H1 (cell line): Measurements from ENCODE around the gene KRT76. TPM values are rescaled to one million over a fixed set of nuclear protein-coding genes. Genes with fewer than 3 reads are reported as not detected.

Experiments used
- CTCF ChIA-PET: fragments of 300-600 bp; sonication (Branson Sonifier 250); formaldehyde crosslinking; loops from one replicate; lab custom pipeline; 2021; ENCODE audit not compliant: partially characterized antibody; lab: Charles Lee
- POLR2A ChIA-PET: fragments of 300-600 bp; sonication (Branson Sonifier 250); formaldehyde crosslinking; loops from one replicate; lab custom pipeline; 2021; ENCODE audit warnings: inconsistent platforms; ENCODE audit not compliant: partially characterized antibody; lab: Charles Lee
- DNase-seq, 2 experiments: peaks; one replicate each; pipeline versions ENCODE4 v3.0.0 to v3.0.0-alpha.2; 2010 to 2022; ENCODE audit warnings: low spot score in 2 of 2, low read depth in 1 of 2, mixed read lengths in 1 of 2
- FAIRE-seq: peaks from 2 replicates; lab custom pipeline; 2011; peaks lifted over from hg19 to GRCh38; lab: Jason Lieb, UNC
- H2AFZ ChIP-seq: 2 replicates; pipeline ENCODE4 v1.8.1; 2012; ENCODE audit warnings: low read length, inconsistent platforms
- H2AK5ac ChIP-seq: 2 replicates; pipeline ENCODE4 v1.6.1; 2013; ENCODE audit warnings: low read depth, low read length
- H2BK120ac ChIP-seq: replicated peaks from 2 replicates; pipeline ENCODE3; 2013; ENCODE audit warnings: low read depth, low read length, inconsistent platforms
- H2BK12ac ChIP-seq: 2 replicates; pipeline ENCODE4 v1.6.1; 2013; ENCODE audit warnings: low read depth, low read length
- H2BK15ac ChIP-seq: 2 replicates; pipeline ENCODE4 v1.6.1; 2013; ENCODE audit warnings: low read length
- H2BK20ac ChIP-seq: 2 replicates; pipeline ENCODE4 v1.6.1; 2013; ENCODE audit warnings: low read length
- H2BK5ac ChIP-seq: 2 replicates; pipeline ENCODE4 v1.6.1; 2013; ENCODE audit warnings: low read depth, low read length
- H3K14ac ChIP-seq: 2 replicates; pipeline ENCODE4 v1.6.1; 2013; ENCODE audit warnings: inconsistent platforms; ENCODE audit not compliant: insufficient read length
- H3K18ac ChIP-seq: 2 replicates; pipeline ENCODE4 v1.6.1; 2013; ENCODE audit warnings: low read length; ENCODE audit errors: extremely low read depth
- H3K23ac ChIP-seq: 2 replicates; pipeline ENCODE4 v1.6.1; 2013; ENCODE audit warnings: inconsistent platforms; ENCODE audit not compliant: insufficient read length
- H3K23me2 ChIP-seq: 2 replicates; pipeline ENCODE4 v1.6.1; 2013; ENCODE audit warnings: low read depth, low read length
- H3K27ac ChIP-seq: 2 replicates; pipeline ENCODE4 v1.6.1; 2011; ENCODE audit warnings: low read depth, low read length, inconsistent platforms
- H3K27me3 ChIP-seq, 4 experiments: replicated peaks in 1 of 4; 1 replicate in 1 of 4; 2 replicates in 3 of 4; pipeline versions ENCODE4 v1.6.1 to v1.8.1; 2011 to 2013; ENCODE audit warnings: low read length in 3 of 4, mild to moderate bottlenecking in 3 of 4, inconsistent platforms in 2 of 4, mixed read lengths in 2 of 4, moderate library complexity in 1 of 4; ENCODE audit not compliant: control insufficient read depth in 3 of 4, insufficient read depth in 3 of 4; ENCODE audit errors: extremely low read depth in 1 of 4
- H3K36me3 ChIP-seq, 4 experiments: 2 replicates each; pipeline versions ENCODE4 v1.6.1 to v1.8.1; 2011 to 2013; ENCODE audit warnings: mild to moderate bottlenecking in 4 of 4, low read length in 3 of 4, moderate library complexity in 2 of 4, control low read depth in 1 of 4, inconsistent platforms in 1 of 4; ENCODE audit not compliant: insufficient read depth in 4 of 4, control insufficient read depth in 2 of 4
- H3K4ac ChIP-seq: replicated peaks from 2 replicates; pipeline ENCODE3; 2013; ENCODE audit warnings: low read length, low read depth, mixed read lengths, inconsistent platforms; ENCODE audit not compliant: insufficient read length
- H3K4me1 ChIP-seq, 4 experiments: replicated peaks in 1 of 4; 1 replicate in 1 of 4; 2 replicates in 3 of 4; pipeline versions ENCODE4 v1.6.1 to v1.8.1; 2011 to 2013; ENCODE audit warnings: low read length in 3 of 4, inconsistent platforms in 2 of 4, mixed read lengths in 1 of 4; ENCODE audit not compliant: insufficient read depth in 4 of 4, control insufficient read depth in 3 of 4
- H3K4me2 ChIP-seq, 2 experiments: 2 replicates each; pipeline versions ENCODE4 v1.6.1 to v1.8.1; 2011 to 2013; ENCODE audit warnings: low read depth in 2 of 2, low read length in 2 of 2, control low read depth in 1 of 2, inconsistent platforms in 1 of 2, mild to moderate bottlenecking in 1 of 2; ENCODE audit not compliant: insufficient read depth in 1 of 2
- H3K4me3 ChIP-seq, 4 experiments: fragments of 200-600, 300-600 bp in 1 of 4; sonication (generic), shearing (Covaris generic), sonication (Bioruptor Twin) in 1 of 4; 2 replicates each; pipeline versions ENCODE4 v1.5.1 to v1.8.1; 2011 to 2016; ENCODE audit warnings: low read length in 4 of 4, low read depth in 3 of 4, control low read depth in 2 of 4, inconsistent platforms in 2 of 4, mild to moderate bottlenecking in 2 of 4, mixed read lengths in 1 of 4, moderate library complexity in 1 of 4; ENCODE audit not compliant: insufficient read depth in 2 of 4; ENCODE audit errors: extremely low read depth in 1 of 4
- H3K56ac ChIP-seq: replicated peaks from 2 replicates; pipeline ENCODE3; 2013; ENCODE audit warnings: low read depth, mild to moderate bottlenecking, mixed read lengths, low read length, inconsistent platforms; ENCODE audit not compliant: insufficient read length
- H3K79me1 ChIP-seq: 2 replicates; pipeline ENCODE4 v1.6.1; 2013; ENCODE audit warnings: low read depth, low read length, control low read depth
- H3K79me2 ChIP-seq, 2 experiments: 2 replicates each; pipeline versions ENCODE4 v1.6.1 to v1.8.1; 2012 to 2013; ENCODE audit warnings: low read length in 2 of 2, mild to moderate bottlenecking in 2 of 2, inconsistent platforms in 1 of 2; ENCODE audit not compliant: insufficient read depth in 2 of 2, control insufficient read depth in 1 of 2
- H3K9ac ChIP-seq, 4 experiments: replicated peaks in 1 of 4; 1 replicate in 1 of 4; 2 replicates in 3 of 4; pipeline versions ENCODE4 v1.6.1 to v1.8.1; 2011 to 2013; ENCODE audit warnings: low read depth in 3 of 4, low read length in 3 of 4, control low read depth in 2 of 4, mild to moderate bottlenecking in 2 of 4, moderate library complexity in 2 of 4, inconsistent platforms in 1 of 4; ENCODE audit errors: extremely low read depth in 1 of 4
- H3K9me3 ChIP-seq, 2 experiments: 2 replicates each; pipeline versions ENCODE4 v1.6.1 to v1.8.1; 2012 to 2013; ENCODE audit warnings: mild to moderate bottlenecking in 2 of 2, moderate library complexity in 2 of 2, control low read depth in 1 of 2, inconsistent platforms in 1 of 2, low read depth in 1 of 2, low read length in 1 of 2, mixed read lengths in 1 of 2; ENCODE audit not compliant: insufficient read depth in 2 of 2
- H4K20me1 ChIP-seq, 2 experiments: replicated peaks in 1 of 2; 2 replicates each; pipeline versions ENCODE3 to v1.8.1; 2011 to 2013; ENCODE audit warnings: inconsistent platforms in 2 of 2, low read length in 2 of 2, mild to moderate bottlenecking in 1 of 2; ENCODE audit not compliant: insufficient read depth in 2 of 2, control insufficient read depth in 1 of 2
- H4K5ac ChIP-seq: 2 replicates; pipeline ENCODE4 v1.6.1; 2013; ENCODE audit warnings: low read length, low read depth, mixed read lengths, inconsistent platforms; ENCODE audit not compliant: insufficient read length
- H4K8ac ChIP-seq: 2 replicates; pipeline ENCODE4 v1.8.0; 2013; ENCODE audit warnings: mild to moderate bottlenecking, moderate library complexity, low read length, inconsistent platforms; ENCODE audit not compliant: insufficient read depth; ENCODE audit errors: extremely low read depth
- H4K91ac ChIP-seq: replicated peaks from 2 replicates; pipeline ENCODE3; 2013; ENCODE audit warnings: low read length, mixed read lengths, inconsistent platforms; ENCODE audit not compliant: insufficient read length
- CBX8 ChIP-seq: fragments of 300-800, 300-1000 bp; sonication (generic); IDR thresholded peaks from 2 replicates; pipeline ENCODE4 v1.7.1; 2016; ENCODE audit warnings: low read depth, low read length, borderline replicate concordance
- CEBPB ChIP-seq: IDR thresholded peaks from 2 replicates; pipeline ENCODE4 v1.6.1; 2012; ENCODE audit warnings: low read depth, low read length
- CREB1 ChIP-seq: IDR thresholded peaks from 2 replicates; pipeline ENCODE4 v1.6.1; 2012; ENCODE audit warnings: inconsistent platforms
- HDAC6 ChIP-seq: IDR thresholded peaks from one replicate; pipeline ENCODE4 v1.7.1; 2012; ENCODE audit warnings: low read depth, mild to moderate bottlenecking, inconsistent platforms, low read length, moderate library complexity
- KDM1A ChIP-seq: fragments of 200-600, 300-600 bp; sonication (generic); IDR thresholded peaks from 2 replicates; pipeline ENCODE4 v1.7.1; 2016; ENCODE audit warnings: mild to moderate bottlenecking, low read length, borderline replicate concordance
- KDM5A ChIP-seq: fragments of 200-600 bp; IDR thresholded peaks from 2 replicates; pipeline ENCODE4 v1.7.1; 2012; ENCODE audit warnings: mild to moderate bottlenecking, low read length, inconsistent platforms, mixed read lengths
- RNF2 ChIP-seq: fragments of 200-900, 300-1000 bp; sonication (generic); IDR thresholded peaks from 2 replicates; pipeline ENCODE4 v1.7.1; 2016; ENCODE audit warnings: borderline replicate concordance, low read depth, mild to moderate bottlenecking, antibody characterized with exemption, low read length; ENCODE audit not compliant: poor library complexity, severe bottlenecking; ENCODE audit errors: missing control alignments
- SIX5 ChIP-seq: IDR thresholded peaks from 2 replicates; pipeline ENCODE4 v1.6.1; 2011; ENCODE audit warnings: mild to moderate bottlenecking, low read depth, low read length
- TCF12 ChIP-seq: IDR thresholded peaks from 2 replicates; pipeline ENCODE4 v1.6.1; 2011; ENCODE audit warnings: low read depth, mild to moderate bottlenecking, low read length
- YY1 ChIP-seq: IDR thresholded peaks from 2 replicates; pipeline ENCODE4 v1.6.1; 2011; ENCODE audit warnings: low read depth, mild to moderate bottlenecking, low read length
- WGBS, 2 experiments: shearing (Covaris generic) in 1 of 2; methylation state at CpG; one replicate each; pipeline versions ENCODE4 v1.1.6 to v1.1.7; 2013 to 2015; ENCODE audit warnings: low lambda C conversion rate in 2 of 2, mixed read lengths in 2 of 2, inconsistent platforms in 1 of 2, low coverage in 1 of 2, missing lambda C conversion rate in 1 of 2; ENCODE audit not compliant: insufficient replicate concordance in 2 of 2, insufficient coverage in 1 of 2, insufficient read length in 1 of 2; ENCODE audit errors: extremely low coverage in 1 of 2, missing lambda C conversion rate in 1 of 2; 5-methylcytosine and 5-hydroxymethylcytosine counted together
- polyA plus RNA-seq, 7 experiments: library from polyadenylated mRNA; depleted of rRNA in 3 of 7; stranded (reverse) in 5 of 7; unstranded in 2 of 7; fragments of >200 nt in 5 of 7; fragments of 200-250 nt in 2 of 7; gene quantifications; 1 replicate in 5 of 7; 2 replicates in 1 of 7; 4 replicates in 1 of 7; pipeline versions ENCODE4 v1.2.1 to v1.2.3, GENCODE V29; 2011 to 2013; ENCODE audit warnings: missing spikeins in 2 of 7, mixed read lengths in 2 of 7
- total RNA-seq: library from RNA; stranded (reverse); fragmentation: NEBNext Ultra II Directional; extraction: Animal tissue kit (Norgen Biotek cat#: 25700); gene quantifications from 2 replicates; pipeline ENCODE4 v1.2.1, GENCODE V29; 2021
- TF ChIP-seq, protein P1 (sequence below): IDR thresholded peaks from 2 replicates; pipeline ENCODE4 v1.6.1; 2012; ENCODE audit warnings: low read length, inconsistent platforms

The KRT76 gene
- total and polyA plus RNA-seq, 2 of the 8 experiments (the other 6 are each of a cell fraction or from before 2014, with no cell fraction given): not detected

DNA sequence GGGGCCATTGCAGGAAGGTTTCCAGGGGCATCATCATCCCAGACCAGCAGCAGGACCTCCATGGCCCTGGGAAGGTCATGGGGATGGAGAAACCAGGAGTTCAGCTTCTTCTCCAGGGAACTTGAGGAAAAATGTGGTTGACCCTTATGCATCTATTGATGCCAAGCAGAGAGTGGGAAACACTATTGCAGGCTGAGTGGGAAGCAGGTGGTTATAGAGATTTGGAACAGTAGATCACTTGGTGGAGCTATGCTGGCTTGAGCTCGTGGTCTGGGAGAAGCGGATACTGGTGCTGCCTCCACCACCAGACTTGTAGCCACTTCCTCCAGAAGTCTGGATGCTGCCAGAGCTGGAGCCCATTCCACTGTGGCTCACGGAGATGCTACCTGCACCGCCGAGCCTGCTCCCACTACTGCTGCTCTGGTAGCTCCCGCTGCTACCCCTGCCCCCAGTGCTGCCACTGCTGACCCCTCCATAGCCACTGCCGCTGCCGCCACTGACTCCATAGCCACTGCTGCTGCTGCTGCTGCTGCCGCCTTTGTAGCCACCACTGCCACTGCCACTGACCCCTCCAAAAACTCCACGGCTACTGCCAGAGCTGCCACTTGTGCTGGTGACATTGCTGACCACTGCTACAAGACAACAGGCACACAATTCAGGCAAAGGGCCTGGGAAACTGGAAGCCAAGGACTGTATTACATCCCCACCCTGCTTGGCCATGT, 8.5 kb downstream of the KRT76 start:
- no peak for FAIRE-seq
- TF ChIP-seq TCF12 (no peak), RNF2 (no peak), CEBPB (no peak), CBX8 (no peak), YY1 (no peak), CREB1 (no peak), SIX5 (no peak), KDM1A (no peak), HDAC6 (no peak), KDM5A (no peak)
- TF ChIP-seq, protein P1, sequence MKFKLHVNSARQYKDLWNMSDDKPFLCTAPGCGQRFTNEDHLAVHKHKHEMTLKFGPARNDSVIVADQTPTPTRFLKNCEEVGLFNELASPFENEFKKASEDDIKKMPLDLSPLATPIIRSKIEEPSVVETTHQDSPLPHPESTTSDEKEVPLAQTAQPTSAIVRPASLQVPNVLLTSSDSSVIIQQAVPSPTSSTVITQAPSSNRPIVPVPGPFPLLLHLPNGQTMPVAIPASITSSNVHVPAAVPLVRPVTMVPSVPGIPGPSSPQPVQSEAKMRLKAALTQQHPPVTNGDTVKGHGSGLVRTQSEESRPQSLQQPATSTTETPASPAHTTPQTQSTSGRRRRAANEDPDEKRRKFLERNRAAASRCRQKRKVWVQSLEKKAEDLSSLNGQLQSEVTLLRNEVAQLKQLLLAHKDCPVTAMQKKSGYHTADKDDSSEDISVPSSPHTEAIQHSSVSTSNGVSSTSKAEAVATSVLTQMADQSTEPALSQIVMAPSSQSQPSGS: no peak

More for the DNA sequence above, 8.5 kb downstream of the KRT76 start:
- no peak overlapping the region for H3K4me2 ChIP-seq
- H3K79me2 ChIP-seq: no peaks in the 10 kb centered on the region
- no peak overlapping the region for H2BK120ac ChIP-seq
- no peaks in the 10 kb centered on the region for H3K4me1 ChIP-seq
- no peak for DNase-seq
- H4K91ac ChIP-seq: no peak overlapping the region
- 89% methylated on average over 10 of the region's 10 CpGs; no CpG with 5 or more reads in 1 of the 2 experiments for WGBS, 2 experiments
- H2AK5ac ChIP-seq: no peak overlapping the region
- no peak overlapping the region for H3K14ac ChIP-seq
- H3K23me2 ChIP-seq: no peaks in the 10 kb centered on the region
- CTCF ChIA-PET: interaction anchor here (0.7 to 2.0 kb wide), 5 partner anchors 10 to 54 kb away, joined by 3 to 10 read pairs (median 3); partner anchors contain the start of gene KRT3
- H2BK5ac ChIP-seq: no peak overlapping the region
- no peaks in the 10 kb centered on the region for H4K20me1 ChIP-seq
- no peak overlapping the region for H2AFZ ChIP-seq
- no peak overlapping the region for H3K9ac ChIP-seq
- H3K27me3 ChIP-seq: 0 out of 7 replicates have a peak, but pooled peaks cover 0 to 2% (median 0%) of the 10 kb centered on the region in 4 experiments
- no peak overlapping the region for H2BK20ac ChIP-seq
- POLR2A ChIA-PET: no interaction called here
- H4K8ac ChIP-seq: no peak overlapping the region
- H3K36me3 ChIP-seq: no peaks in the 10 kb centered on the region
- H3K23ac ChIP-seq: no peak overlapping the region
- H2BK15ac ChIP-seq: no peak overlapping the region
- H3K9me3 ChIP-seq: no peaks in the 10 kb centered on the region
- H3K4ac ChIP-seq: no peak overlapping the region
- no peak overlapping the region for H4K5ac ChIP-seq
- no peak overlapping the region for H3K56ac ChIP-seq
- no peak overlapping the region for H2BK12ac ChIP-seq
- no peaks in the 10 kb centered on the region for H3K79me1 ChIP-seq
- no peak overlapping the region for H3K18ac ChIP-seq
- H3K27ac ChIP-seq: no peak overlapping the region
- H3K4me3 ChIP-seq: no peak overlapping the region
